AG09309 (cell line): Measurements from ENCODE around the gene BAIAP2L1.
A peak's percentile ranks its signal among the peaks of the same experiment; 100 is the strongest.

Experiments
- DNase-seq: peaks from one replicate; pipeline ENCODE4 v3.0.0-alpha.2; 2010; ENCODE audit warnings: low read depth
- H3K4me3 ChIP-seq: 2 replicates; pipeline ENCODE4 v1.5.1; 2011; ENCODE audit warnings: mild to moderate bottlenecking, low read depth, low read length, moderate library complexity; ENCODE audit not compliant: control insufficient read depth
- CTCF ChIP-seq: IDR thresholded peaks from 2 replicates; pipeline ENCODE4 v1.5.1; 2011; ENCODE audit warnings: mild to moderate bottlenecking, low read depth, low read length, inconsistent platforms; ENCODE audit not compliant: insufficient read depth, control insufficient read depth; ENCODE audit errors: missing control alignments

BAIAP2L1 gene

DNA sequence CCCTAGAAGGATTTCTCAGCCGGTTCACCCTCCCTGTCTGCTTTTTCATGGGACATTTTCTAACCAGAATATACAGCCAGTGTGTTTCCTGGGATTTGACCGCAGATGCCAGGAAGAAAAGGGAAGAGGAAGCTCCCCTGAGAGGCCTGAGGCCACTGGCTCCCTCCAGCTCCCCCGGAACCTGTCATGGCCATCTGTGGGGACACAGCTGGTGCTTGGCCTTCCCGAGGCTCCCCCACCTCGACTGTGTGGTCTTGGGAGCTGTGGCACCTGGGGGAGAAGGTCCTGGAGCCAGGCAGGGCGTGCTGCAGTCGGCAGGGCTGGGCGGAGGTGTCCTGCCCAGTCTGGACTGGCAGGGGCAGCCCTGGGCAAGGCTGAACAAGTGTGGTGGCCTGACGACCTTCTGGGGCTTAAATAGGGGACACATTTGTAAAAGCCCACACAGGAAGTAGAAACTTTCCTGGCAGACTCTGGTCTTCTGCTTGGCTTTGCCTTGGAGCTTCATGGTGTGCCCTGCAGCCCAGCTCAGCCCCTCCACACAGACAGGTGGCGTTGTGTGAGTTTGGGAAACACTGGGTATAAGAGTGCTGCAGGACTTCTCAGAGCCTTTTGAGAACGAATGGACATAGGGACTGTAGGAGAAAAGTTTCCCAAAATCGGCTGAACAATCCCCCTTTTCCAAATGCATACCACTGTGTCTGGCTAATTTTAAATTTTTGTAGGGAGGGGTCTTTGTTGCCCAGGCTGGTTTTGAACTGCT, 112.6 kb downstream of the BAIAP2L1 start:
- TF ChIP-seq CTCF: no peak
- DNase-seq: no peak
- H3K4me3 ChIP-seq: no peak overlapping the region

DNA sequence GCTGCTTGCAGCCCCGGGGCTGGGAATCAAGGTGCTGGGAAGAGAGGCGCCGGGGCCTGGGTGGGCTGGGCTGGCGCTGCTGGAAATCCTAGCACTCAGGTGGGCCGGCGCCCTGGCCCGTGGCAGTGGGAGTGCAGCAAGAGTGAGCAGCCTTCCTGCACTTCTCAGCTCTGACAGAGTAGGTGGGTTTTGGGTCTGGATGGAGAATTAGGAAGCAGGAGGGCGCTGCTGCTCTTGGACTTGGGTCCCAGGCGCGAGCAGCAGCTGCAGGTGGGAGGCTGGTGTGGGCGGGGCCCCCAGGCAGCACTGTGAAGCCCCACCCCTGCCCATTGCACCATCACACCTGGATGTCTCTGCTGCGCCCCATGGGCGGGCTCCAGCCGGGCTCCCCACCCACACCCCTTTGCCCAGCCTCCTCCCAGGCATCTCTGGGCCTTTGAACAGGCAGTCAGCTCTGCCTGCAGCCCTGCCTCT, 113.4 kb downstream of the BAIAP2L1 start:
- no peak overlapping the region for H3K4me3 ChIP-seq
- no peak for DNase-seq
- no peak for TF ChIP-seq CTCF

DNA sequence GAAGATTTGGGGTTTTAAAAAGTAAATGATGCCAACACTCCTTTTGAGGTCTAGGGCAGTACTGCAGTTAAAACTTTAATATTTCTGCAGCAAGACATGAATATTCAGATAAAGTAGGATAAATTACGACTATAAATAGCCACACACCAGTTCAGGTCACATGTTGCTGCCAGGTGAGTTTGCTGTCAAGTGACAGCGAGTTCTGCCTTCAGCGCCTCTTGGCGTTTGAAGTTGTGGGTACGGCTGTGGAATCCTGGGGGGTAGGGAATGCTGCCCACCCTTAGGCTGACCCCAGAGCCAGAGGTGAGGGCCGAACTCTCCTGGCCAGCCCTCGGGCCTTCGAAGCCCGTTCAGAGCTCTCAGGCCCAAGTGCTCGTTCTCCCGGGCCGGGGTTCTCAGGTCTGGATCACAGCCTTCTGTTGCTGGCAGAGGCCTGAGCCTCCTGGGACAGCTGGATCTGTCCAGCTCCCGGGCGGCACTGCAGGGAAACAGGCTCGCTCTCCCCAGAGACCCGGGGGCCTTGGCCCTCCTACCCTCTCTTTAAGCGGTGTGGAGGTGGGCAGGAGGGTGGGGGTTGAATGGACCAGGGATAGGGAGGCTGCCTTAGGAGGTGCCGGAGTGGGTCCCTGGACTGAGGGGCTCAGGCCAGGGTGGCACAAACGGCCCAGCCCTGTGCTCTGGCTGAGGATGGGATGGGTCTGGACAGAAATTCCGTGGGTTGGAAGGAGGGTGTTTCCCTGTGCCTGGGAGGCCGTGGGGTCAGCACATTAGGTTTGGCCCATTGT, 114.0 kb downstream of the BAIAP2L1 start:
- TF ChIP-seq CTCF: no peak
- no peak for DNase-seq

GRCh38 chr7:98286093-98286539, 114.8 kb downstream of the BAIAP2L1 start:
- peak overlapping the region; percentile 97 for H3K4me3 ChIP-seq
- DNase-seq: no peak

More for the DNA sequence above, 114.0 kb downstream of the BAIAP2L1 start:
- H3K4me3 ChIP-seq: no peak overlapping the region

GRCh38 chr7:98285157-98286092, 115.5 kb downstream of the BAIAP2L1 start:
- H3K4me3 ChIP-seq: peak overlapping the region; percentile 97
- DNase-seq: no peak
- TF ChIP-seq CTCF: no peak

More at GRCh38 chr7:98286093-98286539, 114.8 kb downstream of the BAIAP2L1 start:
- no peak for TF ChIP-seq CTCF
